ENCODE data around the gene CNFN. TPM values are rescaled to one million over a fixed set of nuclear protein-coding genes. Genes with fewer than 3 reads are reported as not detected.

The CNFN gene
- total RNA-seq, 2 experiments from 2014 or later: not detected

DNA sequence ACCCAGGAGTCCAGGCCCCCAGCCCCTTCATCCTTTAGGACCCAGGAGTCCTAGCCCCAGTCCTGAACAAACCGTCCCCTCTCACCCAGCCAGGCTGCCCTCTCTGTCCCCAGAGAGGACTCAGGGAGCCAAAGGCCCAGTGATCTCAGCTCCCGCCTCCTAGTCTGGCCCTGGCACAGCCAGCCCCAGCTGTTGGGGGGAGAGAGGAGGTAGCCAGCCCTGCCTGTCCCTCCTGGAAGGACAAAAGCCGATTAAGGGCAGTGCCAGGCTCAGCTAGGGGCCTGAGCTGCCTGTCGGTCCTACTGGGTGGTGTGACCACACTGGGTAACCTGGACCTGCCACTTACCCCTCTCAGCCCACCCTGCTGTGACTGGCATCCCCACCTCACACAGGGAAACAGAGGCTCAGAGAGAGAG lies 22.6 kb upstream of the CNFN start:
- ChIA-PET POLR2A (no interaction called here), CTCF (interaction anchor here (0.7 to 0.9 kb wide), 2 partner anchors 13 to 117 kb away, joined by 3 to 4 read pairs; no protein-coding TSS in a partner anchor)

DNA sequence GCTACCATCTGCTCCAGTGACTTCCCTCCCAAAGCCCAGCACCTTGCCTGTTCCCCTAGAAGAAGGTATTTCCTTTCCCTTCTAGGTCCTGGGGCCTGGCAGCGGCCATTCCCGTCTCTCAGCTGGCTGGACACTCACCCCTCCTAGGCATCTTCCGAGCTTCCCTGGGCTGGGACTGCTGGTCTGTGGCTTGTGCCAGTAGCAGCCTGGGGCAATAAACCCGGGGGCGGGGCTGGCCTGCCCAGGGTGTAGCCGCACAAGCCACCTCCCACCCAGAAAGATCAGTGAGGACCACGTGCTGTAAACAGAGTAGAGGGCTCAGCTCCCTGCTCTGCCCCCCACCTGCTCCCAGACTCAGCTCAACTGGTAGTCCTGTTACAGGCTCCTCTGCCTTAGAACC lies 22.1 kb upstream of the CNFN start:
- CTCF ChIA-PET: interaction anchor here (0.7 to 1.4 kb wide), 3 partner anchors 12 to 117 kb away, joined by 3 to 4 read pairs (median 3); no protein-coding TSS in a partner anchor
- POLR2A ChIA-PET: no interaction called here

- ChIA-PET CTCF (interaction anchor here (0.7 to 1.4 kb wide), 2 partner anchors 29 to 118 kb away, joined by 3 read pairs; no protein-coding TSS in a partner anchor), POLR2A (no interaction called here)
Measured at GRCh38 chr19:42411581-42412178, 21.6 kb upstream of the CNFN start.

DNA sequence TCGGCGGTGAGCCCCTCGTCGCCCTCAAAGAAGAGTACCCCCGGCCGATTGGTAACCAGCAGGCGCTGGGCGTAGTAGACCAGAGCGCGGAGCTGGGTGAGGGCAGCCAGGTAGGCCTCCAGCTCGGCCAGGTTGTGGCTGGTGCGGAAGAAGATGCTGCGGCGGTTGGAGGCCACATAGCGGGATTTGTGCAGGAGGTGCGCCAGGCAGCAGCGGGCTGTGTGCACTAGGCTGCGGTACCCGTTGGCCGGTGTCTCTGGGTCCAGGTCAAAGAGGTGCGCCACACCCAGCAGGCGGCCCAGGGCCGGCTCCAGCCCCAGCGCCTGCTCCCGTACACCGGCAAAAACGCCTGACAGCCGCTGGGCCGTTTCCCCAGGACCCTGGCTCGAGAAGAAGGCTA lies 20.3 kb upstream of the CNFN start:
- POLR2A ChIA-PET: no interaction called here
- CTCF ChIA-PET: interaction anchor here (0.7 kb wide), 1 partner anchor 9 kb away, joined by 3 read pairs; no protein-coding TSS in a partner anchor

- POLR2A ChIA-PET: no interaction called here
Measured at GRCh38 chr19:42409477-42409876, 19.4 kb upstream of the CNFN start.

GRCh38 chr19:42407816-42408175 lies 17.7 kb upstream of the CNFN start:
- CTCF ChIA-PET: no interaction called here

More at GRCh38 chr19:42409477-42409876, 19.4 kb upstream of the CNFN start:
- CTCF ChIA-PET: no interaction called here

GRCh38 chr19:42407085-42407815 lies 17.2 kb upstream of the CNFN start:
- ChIA-PET POLR2A (no interaction called here), CTCF (interaction anchor here (0.6 to 1.3 kb wide), 2 partner anchors 12 to 571 kb away, joined by 3 to 6 read pairs; no protein-coding TSS in a partner anchor)

More at GRCh38 chr19:42407816-42408175, 17.7 kb upstream of the CNFN start:
- POLR2A ChIA-PET: no interaction called here

DNA sequence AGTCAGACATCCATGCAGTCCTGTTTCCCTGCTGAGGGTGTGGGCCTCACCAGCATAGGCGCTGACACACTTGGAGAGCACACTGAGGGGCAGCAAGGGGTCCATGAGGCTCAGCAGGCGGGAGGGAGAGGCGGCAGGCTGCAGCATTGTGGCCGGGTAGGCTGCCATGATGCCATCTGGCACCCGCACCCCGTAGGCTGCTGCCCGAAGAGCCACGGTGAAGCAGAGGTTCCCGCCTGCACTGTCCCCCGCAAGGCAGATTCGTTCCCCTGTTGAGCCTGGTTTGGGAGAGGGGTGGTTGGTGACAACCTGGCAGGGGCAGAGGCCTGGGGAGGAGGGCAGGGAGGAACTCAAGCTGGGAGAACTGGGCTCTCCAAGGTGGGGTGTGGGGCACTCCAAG lies 16.0 kb upstream of the CNFN start:
- CTCF ChIA-PET: interaction anchor here (1.3 kb wide), 1 partner anchor 14 kb away, joined by 6 read pairs; no protein-coding TSS in a partner anchor
- POLR2A ChIA-PET: no interaction called here

DNA sequence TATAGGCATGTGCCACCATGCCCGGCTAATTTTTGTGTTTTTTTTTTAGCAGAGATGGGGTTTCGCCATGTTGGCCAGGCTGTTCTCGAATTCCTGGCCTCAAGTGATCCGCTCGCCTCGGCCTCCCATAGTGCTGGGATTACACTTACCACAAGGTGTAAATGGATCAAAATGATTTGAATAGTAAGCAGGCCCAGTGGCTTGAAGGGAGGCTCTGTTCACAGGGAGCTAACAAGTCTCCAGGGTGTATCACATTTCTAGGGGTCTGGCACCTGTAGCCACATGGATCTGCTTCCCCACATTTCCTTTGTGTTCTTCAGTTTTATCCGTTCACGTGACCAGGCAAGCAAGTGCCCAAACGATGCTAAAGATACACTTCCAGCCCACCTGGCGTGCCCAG lies 13.5 kb upstream of the CNFN start:
- ChIA-PET POLR2A (interaction anchor here (0.6 kb wide), 1 partner anchor 1545 kb away, joined by 11 read pairs; no protein-coding TSS in a partner anchor), CTCF (interaction anchor here (1.7 kb wide), 1 partner anchor 37 kb away, joined by 4 read pairs; no protein-coding TSS in a partner anchor)

- ChIA-PET CTCF (interaction anchor here (0.6 to 4.9 kb wide), 6 partner anchors 16 to 293 kb away, joined by 3 to 20 read pairs (median 3); no protein-coding TSS in a partner anchor), POLR2A (interaction anchor here (0.6 kb wide), 1 partner anchor 147 kb away, joined by 3 read pairs; no protein-coding TSS in a partner anchor)
Measured at GRCh38 chr19:42402376-42403116, 12.4 kb upstream of the CNFN start.

DNA sequence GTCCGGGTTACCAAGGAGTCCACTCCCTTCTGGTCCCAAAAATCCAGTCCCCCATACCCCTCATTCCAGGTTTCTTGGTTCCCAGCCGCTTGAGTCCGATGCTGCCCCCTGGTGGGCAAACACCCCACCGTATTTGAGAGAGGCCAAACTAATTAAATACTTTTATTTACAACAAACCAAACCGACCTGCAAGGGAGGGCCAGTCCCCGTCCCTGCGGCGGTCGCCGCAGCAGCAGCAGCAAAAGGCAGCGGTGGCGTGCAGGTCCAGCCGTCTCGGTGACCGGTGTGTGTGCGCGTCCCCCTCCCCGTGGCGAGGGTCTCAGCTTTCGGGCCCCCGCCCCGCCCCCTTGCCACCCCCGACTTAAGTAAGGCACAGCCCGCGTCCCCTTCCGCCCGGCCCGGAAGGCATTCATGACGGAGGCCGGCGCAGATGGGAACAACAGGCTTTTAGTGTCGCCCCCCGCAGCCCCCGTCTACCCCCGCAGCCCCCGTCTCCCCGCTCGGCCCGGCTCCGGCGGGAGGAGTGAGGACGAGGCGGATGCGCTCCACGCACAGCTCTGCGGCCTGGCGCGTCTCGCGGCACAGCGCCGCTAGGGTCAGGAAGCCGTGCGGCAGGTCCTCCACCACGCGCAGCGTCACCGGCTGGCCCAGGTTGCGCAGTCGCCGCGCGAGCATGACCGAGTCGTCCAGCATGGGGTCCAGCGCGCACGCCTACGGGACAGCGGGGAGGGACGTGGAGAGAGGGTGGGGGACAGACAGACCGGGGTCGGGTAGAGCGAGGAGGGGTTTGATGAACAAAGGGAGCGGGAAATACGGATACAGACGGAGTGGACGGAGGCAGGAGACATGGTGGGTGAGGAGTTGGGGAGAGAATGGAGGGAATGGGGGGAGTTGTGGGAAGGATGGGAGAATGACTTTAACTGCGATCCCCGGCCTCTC lies 11.5 kb upstream of the CNFN start:
- POLR2A ChIA-PET: interaction anchor here (0.6 kb wide), 1 partner anchor 146 kb away, joined by 3 read pairs; no protein-coding TSS in a partner anchor
- CTCF ChIA-PET: interaction anchor here (0.6 to 4.9 kb wide), 12 partner anchors 9 to 292 kb away, joined by 3 to 20 read pairs (median 3); no protein-coding TSS in a partner anchor

DNA sequence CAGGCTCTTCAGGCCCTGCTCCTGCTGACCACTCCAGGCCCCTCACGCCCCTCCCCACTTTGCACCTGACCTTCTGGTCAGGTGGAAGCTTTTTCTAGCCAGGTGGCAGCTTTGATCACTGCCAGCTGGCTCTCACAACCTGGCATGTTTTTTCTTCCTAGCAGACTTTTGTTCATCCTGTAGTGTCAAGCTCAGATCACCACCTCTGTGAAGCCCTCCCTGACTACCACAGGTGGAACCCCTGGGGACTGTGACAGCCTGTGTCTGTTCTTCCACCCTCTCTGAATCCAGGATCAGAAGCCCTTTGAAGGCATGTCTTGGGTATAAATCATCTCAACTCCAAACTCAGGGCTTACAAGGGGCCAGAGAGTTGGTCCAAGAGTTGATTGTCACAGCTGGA lies 10.3 kb upstream of the CNFN start:
- POLR2A ChIA-PET: interaction anchor here (0.5 kb wide), 1 partner anchor 18 kb away, joined by 3 read pairs; no protein-coding TSS in a partner anchor

GRCh38 chr19:42397263-42398166 lies 7.4 kb upstream of the CNFN start:
- POLR2A ChIA-PET: interaction anchor here (0.5 to 0.7 kb wide), 4 partner anchors 23 to 534 kb away, joined by 3 to 8 read pairs (median 5); no protein-coding TSS in a partner anchor
- CTCF ChIA-PET: interaction anchor here (1.4 kb wide), 1 partner anchor 11 kb away, joined by 4 read pairs; no protein-coding TSS in a partner anchor

More for the DNA sequence above, 10.3 kb upstream of the CNFN start:
- CTCF ChIA-PET: interaction anchor here (1.1 to 4.9 kb wide), 5 partner anchors 12 to 40 kb away, joined by 3 to 20 read pairs (median 4); no protein-coding TSS in a partner anchor

- ChIA-PET POLR2A (interaction anchor here (0.5 to 1.3 kb wide), 4 partner anchors 23 to 533 kb away, joined by 3 to 8 read pairs (median 5); no protein-coding TSS in a partner anchor), CTCF (interaction anchor here (1.4 kb wide), 1 partner anchor 10 kb away, joined by 4 read pairs; no protein-coding TSS in a partner anchor)
Measured at GRCh38 chr19:42396381-42397262, 6.5 kb upstream of the CNFN start.

- POLR2A ChIA-PET: no interaction called here
Measured at GRCh38 chr19:42394751-42395150, 4.7 kb upstream of the CNFN start.

DNA sequence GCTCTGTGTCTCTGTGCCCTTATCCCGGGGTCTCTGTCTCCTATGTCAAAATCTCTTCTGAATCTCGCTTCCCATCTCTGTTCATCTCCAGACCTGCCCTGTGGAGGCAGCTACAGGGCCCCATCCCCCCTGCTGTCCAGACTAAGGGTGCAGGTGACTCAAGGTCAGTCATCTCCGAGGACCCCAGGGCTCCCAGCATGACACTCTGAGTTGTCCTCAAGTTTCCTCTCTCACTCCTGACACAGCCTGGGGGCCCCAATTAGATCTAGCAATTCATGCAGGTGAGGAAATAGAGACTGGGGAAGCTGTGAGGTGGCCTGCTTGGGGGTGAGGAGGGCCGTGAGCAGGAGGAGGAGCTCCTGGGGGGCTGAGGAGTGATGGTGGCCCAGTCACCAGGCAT lies 2.1 kb upstream of the CNFN start:
- POLR2A ChIA-PET: no interaction called here
- CTCF ChIA-PET: no interaction called here

More at GRCh38 chr19:42394751-42395150, 4.7 kb upstream of the CNFN start:
- CTCF ChIA-PET: no interaction called here
